Superior temporal gyrus (tissue), 1 donor: ENCODE measurements around the gene CRTC2.
A peak's percentile ranks its signal among the peaks of the same experiment; 100 is the strongest.
"Not testable (repeated sequence)": the region's sequence is repeated elsewhere in the genome, so short reads cannot be mapped to it uniquely, and the experiment has no call there.

ENCODE experiments used
- DNase-seq: peaks from one replicate; pipeline ENCODE4 v3.0.0-alpha.2; 2016; ENCODE audit errors: extremely low spot score

Gene CRTC2

GRCh38 chr1:153929426-153929825, 29.0 kb downstream of the CRTC2 start:
- no peak for DNase-seq

- peak; percentile 94 for DNase-seq
These were observed 29.5 kb downstream of the CRTC2 start for GRCh38 chr1:153928791-153929341.

DNA sequence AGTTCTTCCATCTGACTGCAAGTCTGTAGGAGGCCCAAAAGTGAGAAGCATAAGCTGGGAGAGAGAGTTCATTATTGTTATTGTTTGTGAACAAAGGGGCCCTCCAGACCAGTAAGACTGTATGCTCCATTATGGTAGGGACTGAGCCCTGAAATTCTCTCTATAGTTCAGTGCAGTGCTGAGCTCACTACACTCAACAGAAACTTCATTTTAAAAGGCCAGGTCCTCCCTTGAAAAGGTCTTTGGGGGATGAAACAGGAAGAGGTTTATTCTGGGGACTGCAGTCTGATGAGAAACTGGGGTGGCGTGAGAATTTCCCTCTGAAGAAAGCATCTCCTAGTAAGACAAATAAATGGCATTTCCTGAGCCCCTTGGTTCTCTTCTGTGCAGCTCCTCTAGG, 30.2 kb downstream of the CRTC2 start:
- DNase-seq: peak; percentile 54

DNA sequence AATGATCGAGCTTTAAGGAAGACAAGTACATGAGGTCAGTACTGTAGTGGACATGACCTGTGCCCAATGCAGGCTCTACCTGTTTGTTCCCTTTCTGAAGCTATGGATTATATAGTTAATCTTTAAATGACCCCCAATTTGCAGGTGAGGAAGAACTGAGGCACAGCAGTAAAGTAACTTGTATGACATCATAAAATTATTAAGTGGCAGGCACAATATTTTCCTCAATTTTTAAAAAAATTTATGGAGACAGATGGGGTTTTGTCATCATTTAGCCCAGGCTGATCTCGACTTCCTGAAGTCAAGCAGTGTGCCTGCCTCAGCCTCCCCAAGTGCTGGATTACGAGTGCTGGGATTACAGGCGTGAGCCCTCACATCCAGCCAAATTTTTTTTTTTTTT, 32.0 kb downstream of the CRTC2 start:
- DNase-seq: no peak

DNA sequence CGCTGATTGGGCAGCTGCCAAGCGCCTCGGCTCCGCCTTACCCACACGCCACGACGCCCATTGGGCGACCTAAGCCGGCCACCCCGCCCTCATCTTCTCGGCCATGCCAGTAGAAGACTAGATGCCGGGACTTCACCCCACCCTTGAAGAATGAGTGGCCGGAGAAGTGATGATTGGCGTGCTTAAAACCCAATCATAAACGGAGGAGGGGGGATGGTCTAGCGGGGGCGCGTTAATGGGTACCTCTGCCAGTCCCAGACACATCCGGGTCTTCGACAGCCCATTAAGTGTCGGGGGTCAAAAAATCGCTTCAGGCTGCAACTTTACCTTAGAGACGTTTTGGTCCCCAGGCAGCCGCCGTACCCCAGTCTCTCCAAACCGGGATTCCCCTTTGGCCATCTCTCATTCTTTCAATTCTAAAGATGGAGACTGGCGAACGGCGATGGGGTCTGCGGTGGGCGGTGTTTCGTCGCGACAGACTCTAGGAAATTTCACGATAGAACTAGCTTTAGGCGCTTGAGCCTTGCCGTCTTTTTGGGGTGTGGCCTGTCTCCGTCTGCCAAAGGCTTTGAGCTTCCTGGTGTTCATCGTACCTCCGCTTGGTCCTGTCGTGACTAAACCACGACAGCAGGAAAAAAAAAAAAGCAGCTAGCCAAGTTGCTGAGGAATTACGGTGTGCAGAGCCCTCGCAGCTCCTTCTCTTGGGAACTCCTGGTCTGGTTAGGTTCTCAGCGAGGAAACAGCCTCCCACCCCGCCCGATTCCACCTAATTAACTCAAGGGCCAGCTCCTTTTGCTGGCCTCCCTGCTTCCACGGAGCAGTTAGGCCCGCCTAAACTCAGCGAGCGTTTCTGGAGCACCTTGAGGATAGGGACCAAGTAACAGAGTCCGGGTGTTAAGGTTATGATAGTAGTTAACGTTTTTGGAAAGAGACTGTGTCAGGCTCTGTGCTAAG, 35.2 kb downstream of the CRTC2 start, which contains the start of gene GATAD2B:
TSS of gene GATAD2B (minus strand) at position 1 of the 954 bp plus-strand sequence. CDS start 94,625 bp downstream, outside the sequence.
- peak; percentile 100 for DNase-seq

DNA sequence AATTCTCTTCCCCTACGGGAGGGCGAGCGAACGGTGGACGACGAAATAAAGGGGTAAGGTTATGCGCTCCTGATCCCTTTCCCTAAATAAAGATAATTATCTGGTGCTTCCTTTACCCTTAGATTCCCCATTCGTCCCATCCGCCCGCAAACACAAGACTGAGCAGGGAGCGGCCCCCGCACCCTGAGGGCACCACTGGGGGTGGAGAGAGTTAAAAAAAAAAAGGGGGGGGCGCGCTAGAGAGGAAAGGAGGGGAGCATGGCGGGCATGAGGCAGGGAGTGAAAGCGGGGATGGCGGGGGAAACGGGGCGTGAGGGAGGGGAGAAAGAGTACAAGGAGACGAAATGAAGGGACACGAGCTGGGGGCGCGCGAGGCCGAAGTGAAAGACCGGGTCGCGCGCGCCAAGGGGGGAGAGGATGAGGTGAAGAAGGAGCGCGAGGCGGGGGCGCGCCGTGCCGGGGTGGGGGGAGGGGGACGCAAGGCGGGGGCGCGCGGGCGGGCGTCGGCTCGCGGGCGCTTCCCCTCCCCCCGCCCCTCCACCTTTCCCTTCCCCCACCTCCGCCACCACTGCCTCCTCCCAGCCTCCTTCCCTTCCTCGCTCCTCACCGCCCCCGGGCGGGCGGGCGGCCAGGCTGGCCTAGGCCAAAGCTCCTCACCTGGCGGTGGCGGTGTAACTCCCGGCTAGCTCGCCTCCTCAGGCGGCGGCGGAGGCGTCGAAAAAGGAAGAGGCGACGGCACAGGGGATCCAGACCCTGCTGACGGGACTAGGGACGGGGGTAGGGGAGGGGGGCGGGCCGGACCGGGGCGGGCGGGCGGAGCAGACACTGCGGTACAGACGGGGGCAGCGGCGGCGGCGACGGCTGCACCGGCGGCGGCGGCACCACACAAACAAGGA, 36.1 kb downstream of the CRTC2 start:
- DNase-seq: no peak

- DNase-seq: peak; percentile 29
These were observed 36.7 kb downstream of the CRTC2 start for GRCh38 chr1:153921803-153922075.

DNA sequence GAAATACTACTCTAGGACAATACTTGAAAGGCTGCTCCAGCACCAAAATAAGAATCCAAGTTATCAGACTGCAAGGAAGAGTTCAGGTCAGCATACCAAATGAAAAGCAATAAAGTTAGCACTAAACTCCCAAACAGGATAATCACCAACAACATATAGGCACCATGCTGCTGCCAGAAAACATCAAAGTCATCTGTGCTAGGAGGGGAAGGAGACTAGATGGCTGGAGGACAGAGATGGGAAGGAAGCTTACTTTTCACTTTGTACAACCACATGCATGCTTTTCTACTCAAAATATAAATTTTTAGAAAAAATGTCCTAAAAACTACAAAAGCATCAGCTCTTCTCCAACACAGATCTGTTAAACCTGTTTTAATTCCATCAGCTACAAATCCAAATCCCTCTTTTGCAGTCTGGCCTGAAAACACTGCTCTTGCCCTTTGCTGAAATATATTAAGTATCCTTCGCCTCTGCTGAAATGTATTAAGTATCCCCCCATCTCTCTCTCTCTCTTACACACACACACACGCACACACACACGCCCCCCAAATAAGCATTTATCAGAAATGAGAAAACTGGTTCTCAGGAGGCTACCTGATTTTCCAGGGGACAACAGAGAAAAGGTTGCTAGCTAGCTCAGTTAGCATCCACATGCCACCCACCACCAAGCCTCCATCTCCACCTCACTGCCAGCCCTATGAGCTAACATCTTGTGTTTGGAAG, 37.2 kb downstream of the CRTC2 start:
- no peak for DNase-seq

DNA sequence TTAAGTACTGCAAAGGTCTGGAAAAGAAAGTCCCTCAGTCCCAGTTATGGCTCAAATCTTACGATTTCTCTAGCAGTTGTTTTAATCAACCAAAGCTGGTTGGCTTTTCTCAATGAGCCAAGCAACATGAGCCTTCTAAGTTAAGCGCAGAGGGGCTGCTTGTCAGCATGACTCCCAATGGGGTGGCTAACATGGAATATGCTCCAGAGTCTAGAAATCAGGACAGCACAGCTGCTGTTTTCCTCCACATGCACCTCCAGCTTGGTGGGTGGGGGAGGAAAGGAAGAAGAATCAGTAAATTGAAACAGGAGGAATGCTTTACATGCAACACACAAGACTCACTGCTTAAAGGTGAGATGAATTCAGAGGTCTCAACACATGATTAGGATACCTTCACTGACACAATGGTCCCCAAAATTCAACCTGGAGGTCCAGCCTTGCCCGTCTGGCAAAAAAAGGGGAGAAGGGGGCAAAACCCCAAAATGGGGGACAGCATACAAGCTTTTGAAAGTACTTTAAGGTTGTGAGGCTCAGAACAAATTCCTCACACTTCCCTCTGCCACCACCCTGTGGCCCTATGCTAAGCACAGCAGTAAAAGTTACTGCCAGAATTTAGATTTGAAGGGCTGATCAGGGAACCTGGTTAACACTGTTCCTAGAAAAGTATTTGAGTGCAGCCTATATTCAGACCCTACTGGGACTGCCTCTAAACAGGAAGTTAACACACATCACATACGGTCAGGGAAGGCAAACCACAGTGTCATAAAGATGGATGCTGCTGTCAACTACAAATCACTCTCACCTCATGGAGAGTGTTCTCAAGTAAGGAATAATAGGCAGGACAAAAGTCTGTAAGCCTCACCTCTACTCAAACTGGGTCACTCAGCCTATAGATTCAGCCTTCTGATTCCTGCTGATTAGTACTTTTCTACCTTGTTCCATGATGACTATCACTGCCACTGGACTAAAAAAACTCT, 38.2 kb downstream of the CRTC2 start:
- DNase-seq: peak; percentile 38

- DNase-seq: no peak
These were observed 42.1 kb downstream of the CRTC2 start for GRCh38 chr1:153916297-153916696.

DNA sequence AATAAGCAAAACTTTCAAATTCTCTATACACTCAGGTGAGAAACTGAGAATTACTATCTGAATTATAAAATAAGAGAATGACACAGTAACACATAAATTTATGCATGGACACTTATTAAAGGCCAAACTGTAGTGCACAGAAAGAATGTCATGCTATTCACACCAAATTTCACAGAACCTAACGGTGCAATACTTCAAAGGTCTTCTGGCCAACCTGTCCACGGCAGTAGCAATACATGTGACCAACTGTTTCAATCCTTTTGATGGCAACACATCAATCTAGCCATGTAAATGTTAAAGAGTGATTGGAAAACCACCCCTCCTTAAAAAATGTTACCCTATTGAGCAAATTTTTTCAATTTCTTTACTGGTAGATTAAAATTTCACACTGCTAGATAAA, 46.1 kb downstream of the CRTC2 start:
- no peak for DNase-seq

DNA sequence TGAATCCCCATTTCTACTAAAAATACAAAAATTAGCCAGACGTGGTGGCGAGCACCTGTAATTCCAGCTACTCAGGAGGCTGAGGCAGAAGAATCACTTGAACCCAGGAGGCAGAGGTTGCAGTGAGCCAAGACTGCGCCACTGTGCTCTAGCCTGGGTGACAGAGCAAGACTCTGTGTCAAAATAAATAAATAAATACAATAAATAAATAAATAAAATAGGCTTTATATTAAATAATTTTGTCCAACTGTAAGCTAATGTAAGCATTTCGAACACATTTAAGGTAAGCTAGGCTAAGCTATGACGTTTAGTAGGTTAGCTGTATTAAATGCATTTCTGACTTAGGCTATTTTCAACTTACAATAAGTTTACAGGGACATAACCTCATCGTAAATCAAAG, 47.9 kb downstream of the CRTC2 start:
- not testable (repeated sequence) for DNase-seq

DNA sequence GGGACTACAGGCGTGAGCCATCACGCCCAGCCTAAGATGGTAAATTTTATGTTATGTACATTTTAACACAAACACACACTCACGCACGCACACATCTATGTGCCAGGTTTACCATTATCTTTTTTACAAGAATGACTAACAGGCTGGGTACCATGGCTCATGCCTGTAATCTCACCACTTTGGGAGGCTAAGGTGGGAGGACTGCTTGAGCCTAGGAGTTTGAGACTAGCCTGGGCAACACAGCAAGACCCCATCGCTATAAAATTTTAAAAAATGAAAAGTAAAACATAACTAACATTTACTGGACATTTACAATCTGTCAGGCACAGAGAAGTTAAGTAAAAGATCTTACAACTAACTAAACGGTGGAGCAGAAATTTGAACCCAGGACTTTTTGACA, 50.3 kb downstream of the CRTC2 start:
- no peak for DNase-seq

- DNase-seq: no peak
These were observed 51.3 kb downstream of the CRTC2 start for GRCh38 chr1:153907134-153907533.

DNA sequence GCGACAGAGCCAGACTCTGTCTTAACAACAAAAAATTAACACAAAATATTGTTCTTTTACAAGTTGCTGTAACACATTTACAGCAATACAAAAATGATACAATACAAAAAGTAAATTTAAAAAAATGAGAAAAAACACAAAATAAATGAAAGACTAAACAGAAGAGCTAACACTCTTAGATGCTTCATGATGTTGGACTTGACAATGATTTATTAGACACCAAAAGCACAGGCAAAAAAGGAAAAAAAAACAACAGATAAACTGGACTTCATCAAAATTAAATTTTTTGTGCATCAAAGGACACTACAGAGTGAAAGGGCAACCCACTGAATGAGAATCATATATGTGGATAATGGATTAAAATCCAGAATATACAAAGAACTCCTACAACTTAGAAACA, 52.0 kb downstream of the CRTC2 start:
- DNase-seq: no peak

- DNase-seq: not testable (repeated sequence)
These were observed 52.5 kb downstream of the CRTC2 start for GRCh38 chr1:153905908-153906307.

DNA sequence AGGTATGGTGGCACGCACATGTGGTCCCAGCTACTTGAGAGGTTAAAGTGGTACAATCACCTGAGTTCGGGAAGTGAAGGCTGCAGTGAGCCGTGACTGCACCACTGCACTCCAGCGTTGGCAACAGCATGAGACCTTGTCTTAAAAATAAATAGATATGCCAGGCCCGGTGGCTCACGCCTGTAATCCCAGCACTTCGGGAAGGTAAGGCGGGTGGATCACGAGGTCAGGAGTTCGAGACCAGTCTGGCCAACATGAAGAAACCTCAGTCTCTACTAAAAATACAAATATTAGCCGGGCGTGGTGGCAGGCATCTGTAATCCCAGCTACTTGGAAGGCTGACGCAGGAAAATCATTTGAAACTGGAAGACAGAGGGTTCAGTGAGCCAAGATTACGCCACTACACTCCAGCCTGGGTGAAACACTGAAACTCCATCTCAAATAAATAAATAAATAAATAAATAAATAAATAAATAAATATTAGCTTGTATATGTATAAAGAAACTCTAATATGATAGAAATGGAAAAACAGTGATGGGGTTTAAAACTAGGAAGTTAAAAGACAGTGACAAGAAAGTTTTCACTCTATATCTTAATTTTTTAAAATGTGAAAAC, 54.5 kb downstream of the CRTC2 start:
- DNase-seq: no peak

- DNase-seq: no peak
These were observed 58.9 kb downstream of the CRTC2 start for GRCh38 chr1:153899509-153899908.
